A172 (cell line): Measurements from ENCODE around the gene INSL6. TPM values are rescaled to one million over a fixed set of nuclear protein-coding genes. Genes with fewer than 3 reads are reported as not detected.

Experiments used
- total RNA-seq: library from RNA; depleted of rRNA; stranded (reverse); fragments of >200 nt; shearing (Covaris generic); gene quantifications from 2 replicates; pipeline ENCODE4 v1.2.3, GENCODE V29; 2014; rRNA removed

Gene INSL6
- total RNA-seq, 1 experiment from 2014 or later = not detected

Other genes starting within 250 kb of the INSL6 start
- gene JAK2, start 200.4 kb downstream of the INSL6 start, total RNA-seq = 5.0 and 10.8 TPM in 2 replicates
- gene INSL4, start 45.8 kb upstream of the INSL6 start, total RNA-seq = not detected in 2 replicates
- gene RLN2, start 119.1 kb upstream of the INSL6 start, total RNA-seq = not detected in 2 replicates
- not detected in 2 replicates for gene RLN1, start 154.2 kb upstream of the INSL6 start, total RNA-seq